ENCODE measurements around the gene DOK3. TPM values are rescaled to one million over a fixed set of nuclear protein-coding genes. Genes with fewer than 3 reads are reported as not detected.

The DOK3 gene
- total RNA-seq, 4 donors from 2014 or later, result 0.89 to 7.3 (median 1.8) TPM

- TF ChIP-seq POLR2A (IDR thresholded peaks at IDR 0.05), result no peak
- no peak for TF ChIP-seq POLR2AphosphoS5 (IDR thresholded peaks at IDR 0.05)
- no peak for TF ChIP-seq CTCF (IDR thresholded peaks at IDR 0.05)
- no peak for TF ChIP-seq EP300 (IDR thresholded peaks at IDR 0.05)
- no peaks in the 10 kb centered on the region for H3K9me3 ChIP-seq
- no peak overlapping the region for H3K27ac ChIP-seq
- H3K36me3 ChIP-seq, result peaks cover 55% of the 10 kb centered on the region
- H3K4me1 ChIP-seq, result peaks cover 20% of the 10 kb centered on the region
- DNase-seq (ENCODE audit: low spot score in 2 of 2), result no peak
- H3K4me3 ChIP-seq, result no peak overlapping the region
- H3K27me3 ChIP-seq, result no peaks in the 10 kb centered on the region
- WGBS, result 90% methylated on average over 19 of the region's 34 CpGs
These were observed 2.4 kb upstream of the DOK3 start for GRCh38 chr5:177511796-177512675.

GRCh38 chr5:177511181-177511580 lies 1.6 kb upstream of the DOK3 start:
- 93% methylated on average over 5 of the region's 5 CpGs for WGBS
- Histone ChIP-seq H3K4me1 (peaks cover 18% of the 10 kb centered on the region), H3K27me3 (no peaks in the 10 kb centered on the region), H3K36me3 (peaks cover 55% of the 10 kb centered on the region), H3K4me3 (no peak overlapping the region), H3K27ac (no peak overlapping the region), H3K9me3 (no peaks in the 10 kb centered on the region)
- no peak for DNase-seq (ENCODE audit: low spot score in 2 of 2)
- no peak for TF ChIP-seq POLR2A (IDR thresholded peaks at IDR 0.05)
- TF ChIP-seq CTCF (IDR thresholded peaks at IDR 0.05), result no peak
- TF ChIP-seq EP300 (IDR thresholded peaks at IDR 0.05), result no peak
- no peak for TF ChIP-seq POLR2AphosphoS5 (IDR thresholded peaks at IDR 0.05)

GRCh38 chr5:177510567-177511053 lies 984 bp upstream of the DOK3 start:
- no peak overlapping the region for H3K27ac ChIP-seq
- WGBS, result 94% methylated on average over 14 of the region's 15 CpGs
- H3K9me3 ChIP-seq, result no peaks in the 10 kb centered on the region
- no peaks in the 10 kb centered on the region for H3K27me3 ChIP-seq
- H3K36me3 ChIP-seq, result peaks cover 53% of the 10 kb centered on the region
- TF ChIP-seq POLR2A (IDR thresholded peaks at IDR 0.05) (no peak), POLR2AphosphoS5 (IDR thresholded peaks at IDR 0.05) (no peak), EP300 (IDR thresholded peaks at IDR 0.05) (no peak), CTCF (IDR thresholded peaks at IDR 0.05) (no peak)
- DNase-seq (ENCODE audit: low spot score in 2 of 2), result no peak
- no peak overlapping the region for H3K4me3 ChIP-seq
- peaks cover 13% of the 10 kb centered on the region for H3K4me1 ChIP-seq

GRCh38 chr5:177509991-177510566 lies 453 bp upstream of the DOK3 start:
- H3K27me3 ChIP-seq, result no peaks in the 10 kb centered on the region
- H3K9me3 ChIP-seq, result no peaks in the 10 kb centered on the region
- no peak for TF ChIP-seq POLR2AphosphoS5 (IDR thresholded peaks at IDR 0.05)
- peaks cover 7% of the 10 kb centered on the region for H3K4me1 ChIP-seq
- H3K27ac ChIP-seq, result no peak overlapping the region
- WGBS, result 55% methylated on average over 4 of the region's 11 CpGs
- H3K36me3 ChIP-seq, result peaks cover 50% of the 10 kb centered on the region
- no peak overlapping the region for H3K4me3 ChIP-seq
- DNase-seq (ENCODE audit: low spot score in 2 of 2), result no peak

- Histone ChIP-seq H3K4me1 (no peaks in the 10 kb centered on the region), H3K27me3 (no peaks in the 10 kb centered on the region), H3K9me3 (no peaks in the 10 kb centered on the region), H3K36me3 (peaks cover 38% of the 10 kb centered on the region), H3K4me3 (peak overlapping the region; percentile 21), H3K27ac (no peak overlapping the region)
- TF ChIP-seq POLR2A (IDR thresholded peaks at IDR 0.05), result no peak
- WGBS, result 36% methylated on average over 4 of the region's 8 CpGs
- DNase-seq (ENCODE audit: low spot score in 2 of 2), result no peak
These were observed 789 bp downstream of the DOK3 start for GRCh38 chr5:177508837-177509236.

GRCh38 chr5:177508221-177508611 lies 1.4 kb downstream of the DOK3 start:
- Histone ChIP-seq H3K27ac (no peak overlapping the region), H3K4me1 (no peaks in the 10 kb centered on the region), H3K36me3 (peaks cover 32% of the 10 kb centered on the region)

More at GRCh38 chr5:177508221-177508611, 1.4 kb downstream of the DOK3 start:
- Histone ChIP-seq H3K27me3 (no peaks in the 10 kb centered on the region), H3K4me3 (peak overlapping the region; percentile 21), H3K9me3 (no peaks in the 10 kb centered on the region)
- no peak for TF ChIP-seq CTCF (IDR thresholded peaks at IDR 0.05)
- TF ChIP-seq POLR2A (IDR thresholded peaks at IDR 0.05), result no peak
- no peak for TF ChIP-seq POLR2AphosphoS5 (IDR thresholded peaks at IDR 0.05)
- no peak for TF ChIP-seq EP300 (IDR thresholded peaks at IDR 0.05)
- DNase-seq (ENCODE audit: low spot score in 2 of 2), result no peak
- 96% methylated on average over 5 of the region's 26 CpGs for WGBS

All from suprapubic skin (tissue), 4 donors.